Fibroblast of the aortic adventitia (primary cell): ENCODE results near the gene MMP15. TPM values are rescaled to one million over a fixed set of nuclear protein-coding genes. Genes with fewer than 3 reads are reported as not detected.

Source experiments
- DNase-seq: peaks from one replicate; pipeline ENCODE4 v3.0.0-alpha.2; 2010; ENCODE audit warnings: low read depth
- H3K4me3 ChIP-seq: 2 replicates; pipeline ENCODE4 v1.5.1; 2011; ENCODE audit warnings: low read depth, mild to moderate bottlenecking, control low read depth, low read length, moderate library complexity
- CTCF ChIP-seq: IDR thresholded peaks from 2 replicates; pipeline ENCODE4 v1.5.1; 2011; ENCODE audit warnings: mild to moderate bottlenecking, low read length, control low read depth, inconsistent platforms; ENCODE audit not compliant: insufficient read depth
- total RNA-seq: library from RNA; depleted of rRNA; stranded (reverse); fragments of >200 nt; gene quantifications from 2 replicates; pipeline ENCODE4 v1.2.3, GENCODE V29; 2012; ENCODE audit warnings: low replicate concordance

MMP15 gene
- total RNA-seq, 1 donor: 2.4 TPM

GRCh38 chr16:57984443-57985203 lies 40.9 kb upstream of the MMP15 start:
- peak overlapping the region; percentile 62 for H3K4me3 ChIP-seq
- TF ChIP-seq CTCF: no peak
- peak; percentile 51 for DNase-seq

DNA sequence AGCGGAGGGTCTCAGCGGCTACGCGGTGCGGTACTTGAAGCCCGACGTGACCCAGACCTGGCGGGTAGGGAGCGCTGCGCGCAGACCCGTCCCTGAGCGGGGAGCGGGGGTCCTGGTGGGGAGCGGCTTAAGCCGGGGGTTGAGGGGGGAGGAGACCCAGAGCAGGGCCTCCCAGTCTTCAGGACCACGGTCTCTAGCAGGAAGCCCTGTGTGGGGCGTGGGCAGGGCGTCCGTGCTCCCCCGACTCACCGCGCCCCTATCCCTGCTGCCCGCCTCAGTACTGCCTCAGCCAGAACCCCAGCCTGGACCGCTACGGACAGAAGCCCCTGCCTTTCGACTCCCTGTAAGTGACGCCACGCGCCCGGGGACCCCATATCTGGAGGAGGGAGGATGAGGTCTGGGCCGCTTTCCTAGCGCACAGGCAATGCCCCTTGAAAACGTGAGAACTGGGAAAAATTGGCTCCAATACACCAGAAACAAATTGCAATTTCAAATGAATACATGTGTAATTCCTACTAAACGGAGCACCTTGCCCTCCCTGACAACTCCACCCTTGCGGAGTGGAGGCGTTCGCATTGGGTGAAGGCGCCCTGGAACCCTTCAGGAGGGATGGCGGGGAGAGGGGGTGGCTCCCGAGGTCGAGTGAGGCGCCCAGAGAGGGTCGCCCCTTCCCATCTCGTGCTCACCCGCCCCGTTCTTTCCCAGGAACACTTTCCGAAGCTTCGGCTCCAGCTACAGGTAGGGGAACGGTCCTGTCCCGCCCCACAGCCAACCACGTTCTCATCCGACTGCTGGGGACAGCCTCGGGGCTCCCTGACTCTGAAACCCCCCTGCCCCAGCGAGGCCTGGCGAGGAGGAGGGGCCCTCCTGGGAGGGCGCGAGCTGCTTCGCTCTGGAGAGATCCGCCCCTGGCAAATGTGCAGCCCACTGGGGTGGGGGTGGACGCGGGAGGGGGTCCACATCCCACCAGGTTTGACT lies 40.1 kb upstream of the MMP15 start:
- peak overlapping the region; percentile 62 for H3K4me3 ChIP-seq
- DNase-seq: no peak
- TF ChIP-seq CTCF: no peak

- no peak for TF ChIP-seq CTCF
- no peak for DNase-seq
- H3K4me3 ChIP-seq: no peak overlapping the region
Observed at GRCh38 chr16:57986196-57986595, 39.4 kb upstream of the MMP15 start.

- no peak for DNase-seq
- H3K4me3 ChIP-seq: no peak overlapping the region
- no peak for TF ChIP-seq CTCF
Observed at GRCh38 chr16:57987441-57988177, 37.9 kb upstream of the MMP15 start.

DNA sequence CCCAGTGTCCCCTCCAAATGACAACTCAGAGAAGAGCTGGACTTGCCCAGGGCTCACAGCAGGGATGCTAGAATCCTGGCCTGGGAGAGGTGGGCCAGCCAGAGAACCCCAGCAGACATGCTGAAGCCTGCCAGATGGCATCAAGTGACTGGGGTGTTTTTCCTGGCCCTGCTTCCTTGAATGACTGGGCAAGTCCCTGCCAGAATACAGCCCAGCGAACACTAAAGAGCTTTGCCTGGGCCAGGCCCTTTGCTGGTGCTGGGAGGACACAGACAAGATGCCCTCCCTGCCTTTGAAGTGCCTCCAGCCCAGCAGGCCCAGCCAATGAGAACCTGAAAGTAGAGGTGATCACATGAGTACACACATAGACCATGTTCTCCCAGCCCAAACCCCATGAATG lies 36.6 kb upstream of the MMP15 start:
- peak; percentile 28 for DNase-seq
- H3K4me3 ChIP-seq: no peak overlapping the region
- no peak for TF ChIP-seq CTCF

GRCh38 chr16:57991551-57992059 lies 33.9 kb upstream of the MMP15 start:
- H3K4me3 ChIP-seq: no peak overlapping the region
- DNase-seq: no peak
- no peak for TF ChIP-seq CTCF
